Neuronal stem cell (in vitro differentiated cells): Measurements from ENCODE around the gene CALHM6. TPM values are rescaled to one million over a fixed set of nuclear protein-coding genes. Genes with fewer than 3 reads are reported as not detected.

Source experiments
- DNase-seq: peaks from one replicate; pipeline ENCODE4 v3.0.0-alpha.2; 2013; ENCODE audit warnings: low spot score
- H2AFZ ChIP-seq: one replicate; pipeline ENCODE4 v1.6.1; 2013; ENCODE audit warnings: mild to moderate bottlenecking, low read length, inconsistent platforms
- H2AK5ac ChIP-seq: 2 replicates; pipeline ENCODE4 v1.6.1; 2013; ENCODE audit warnings: low read depth, mild to moderate bottlenecking, inconsistent platforms, low read length, moderate library complexity, mixed read lengths
- H2BK120ac ChIP-seq: 2 replicates; pipeline ENCODE4 v1.6.1; 2013; ENCODE audit warnings: low read depth, mild to moderate bottlenecking, inconsistent platforms, low read length, moderate library complexity, mixed read lengths
- H2BK12ac ChIP-seq: one replicate; pipeline ENCODE4 v1.6.1; 2013; ENCODE audit warnings: low read length, inconsistent platforms
- H2BK15ac ChIP-seq: 2 replicates; pipeline ENCODE4 v1.6.1; 2013; ENCODE audit warnings: mild to moderate bottlenecking, low read length, inconsistent platforms, mixed read lengths
- H2BK5ac ChIP-seq: one replicate; pipeline ENCODE4 v1.6.1; 2013; ENCODE audit warnings: inconsistent platforms, mild to moderate bottlenecking, low read length, moderate library complexity
- H3K14ac ChIP-seq: one replicate; pipeline ENCODE4 v1.6.1; 2013; ENCODE audit warnings: low read length, inconsistent platforms
- H3K18ac ChIP-seq: 2 replicates; pipeline ENCODE4 v1.6.1; 2013; ENCODE audit warnings: low read length, inconsistent platforms
- H3K23ac ChIP-seq: 2 replicates; pipeline ENCODE4 v1.6.1; 2013; ENCODE audit warnings: low read depth, mild to moderate bottlenecking, mixed read lengths, low read length, inconsistent platforms; ENCODE audit not compliant: poor library complexity
- H3K27ac ChIP-seq: replicated peaks from 3 replicates; pipeline ENCODE4 v1.5.1; 2013; ENCODE audit warnings: low read length, inconsistent platforms
- H3K27me3 ChIP-seq, 3 experiments: 2 replicates each; pipeline ENCODE4 v1.6.1; 2013; ENCODE audit warnings: low read length in 3 of 3, mild to moderate bottlenecking in 2 of 3, inconsistent platforms in 1 of 3, low read depth in 1 of 3, mixed read lengths in 1 of 3, moderate library complexity in 1 of 3; ENCODE audit not compliant: control insufficient read depth in 3 of 3, insufficient read depth in 3 of 3
- H3K36me3 ChIP-seq, 2 donors: replicated peaks in 1 of 2; 2 replicates each; pipeline ENCODE4 v1.6.1; 2013; ENCODE audit warnings: low read length in 2 of 2; ENCODE audit not compliant: control insufficient read depth in 2 of 2, insufficient read depth in 2 of 2
- H3K4ac ChIP-seq: 2 replicates; pipeline ENCODE4 v1.6.1; 2013; ENCODE audit warnings: inconsistent platforms, mild to moderate bottlenecking, low read length, moderate library complexity
- H3K4me1 ChIP-seq, 2 donors: 1 replicate in 1 of 2; 2 replicates in 1 of 2; pipeline ENCODE4 v1.6.1; 2013; ENCODE audit warnings: low read length in 2 of 2, low read depth in 1 of 2; ENCODE audit not compliant: control insufficient read depth in 2 of 2, insufficient read depth in 1 of 2
- H3K4me2 ChIP-seq: one replicate; pipeline ENCODE4 v1.6.1; 2013; ENCODE audit warnings: mild to moderate bottlenecking, low read length, inconsistent platforms; ENCODE audit not compliant: insufficient read depth, poor library complexity, severe bottlenecking
- H3K4me3 ChIP-seq, 2 donors: 2 replicates each; pipeline ENCODE4 v1.5.1; 2013; ENCODE audit warnings: low read length in 2 of 2, mild to moderate bottlenecking in 2 of 2, inconsistent platforms in 1 of 2, moderate library complexity in 1 of 2
- H3K79me1 ChIP-seq: one replicate; pipeline ENCODE4 v1.6.1; 2013; ENCODE audit warnings: low read depth, mild to moderate bottlenecking, inconsistent platforms, low read length, moderate library complexity
- H3K9ac ChIP-seq: one replicate; pipeline ENCODE4 v1.6.1; 2013; ENCODE audit warnings: mild to moderate bottlenecking, low read depth, low read length, inconsistent platforms; ENCODE audit not compliant: poor library complexity
- H3K9me3 ChIP-seq, 2 donors: replicated peaks in 1 of 2; 2 replicates each; pipeline versions ENCODE3 to v1.6.1; 2013; ENCODE audit warnings: low read length in 2 of 2, mild to moderate bottlenecking in 2 of 2, inconsistent platforms in 1 of 2, low read depth in 1 of 2, mixed read lengths in 1 of 2, moderate library complexity in 1 of 2; ENCODE audit not compliant: control insufficient read depth in 2 of 2, insufficient read depth in 1 of 2
- H4K8ac ChIP-seq: one replicate; pipeline ENCODE4 v1.6.1; 2013; ENCODE audit warnings: low read depth, mild to moderate bottlenecking, inconsistent platforms, low read length, moderate library complexity
- H4K91ac ChIP-seq: one replicate; pipeline ENCODE4 v1.6.1; 2013; ENCODE audit warnings: low read length, low read depth, mild to moderate bottlenecking, inconsistent platforms; ENCODE audit not compliant: poor library complexity
- WGBS, 2 donors: extraction: QIAGEN DNeasy Blood & Tissue Kit; methylation state at CpG; one replicate each; pipeline ENCODE4 v1.1.7; 2013; ENCODE audit warnings: missing lambda C conversion rate in 2 of 2, mixed read lengths in 1 of 2; ENCODE audit not compliant: insufficient read length in 2 of 2, insufficient replicate concordance in 1 of 2; ENCODE audit errors: extremely low coverage in 2 of 2; 5-methylcytosine and 5-hydroxymethylcytosine counted together
- polyA plus RNA-seq, 2 experiments: library from polyadenylated mRNA; stranded (reverse); fragments of 200-250 nt; gene quantifications; one replicate each; pipeline ENCODE4 v1.2.3, GENCODE V29; 2013

Gene CALHM6
- polyA plus RNA-seq (2013, experiment 1 of 2), result 0.46 TPM
- 0.61 TPM for polyA plus RNA-seq (2013, experiment 2 of 2)

DNA sequence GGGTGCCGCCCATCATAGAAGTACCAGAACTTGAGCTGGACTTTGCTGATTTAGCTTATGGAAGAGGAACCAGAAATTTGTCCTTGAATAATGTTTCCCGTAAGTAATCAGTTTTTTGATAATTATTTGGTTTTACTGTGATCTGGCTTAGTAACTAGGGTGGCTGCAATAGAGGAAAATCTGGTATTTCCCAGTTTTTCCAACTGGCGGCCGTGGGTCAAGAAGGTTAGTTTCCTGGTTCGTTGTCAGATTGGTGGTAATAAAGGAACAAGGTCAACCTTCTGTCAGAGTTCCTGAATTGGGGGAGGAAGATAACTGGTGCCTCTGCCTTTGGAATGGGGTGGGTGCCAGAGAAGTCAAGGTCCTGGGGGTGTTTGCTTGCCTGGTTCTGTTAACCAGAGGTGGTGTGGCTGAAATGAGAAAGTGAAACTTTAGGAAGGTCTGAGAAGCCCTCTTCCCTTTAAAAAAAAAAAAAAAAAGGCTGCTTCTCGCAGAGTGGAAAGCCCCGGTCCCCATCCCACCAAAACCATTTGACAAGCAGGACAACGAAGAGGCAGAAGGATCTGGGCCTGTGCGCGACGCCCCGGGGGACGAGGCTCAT, at the start of gene CALHM6:
Gene CALHM6, plus strand, starts transcription at position 45 of the 601 bp plus-strand sequence. Its CDS starts 555 bp downstream, at position 600.
- Histone ChIP-seq H2AK5ac (no peak within 1 kb of the TSS), H3K4me1 (peaks cover 0 to 2% of the 10 kb centered on the region in 2 donors), H4K8ac (peak within 1 kb of the TSS; percentile 93), H2BK15ac (peak within 1 kb of the TSS; percentile 33), H3K27ac (no peak within 1 kb of the TSS), H2BK5ac (no peak within 1 kb of the TSS), H3K9me3 (no peaks in the 10 kb centered on the region), H4K91ac (no peak within 1 kb of the TSS), H2BK120ac (no peak within 1 kb of the TSS), H3K36me3 (no peaks in the 10 kb centered on the region), H3K4ac (peak within 1 kb of the TSS; percentile 81), H3K9ac (peak within 1 kb of the TSS; percentile 82), H3K14ac (peak within 1 kb of the TSS; percentile 33), H3K27me3 (peaks cover 0 to 26% (median 0%) of the 10 kb centered on the region in 3 experiments), H3K18ac (peak within 1 kb of the TSS; percentile 87), H3K23ac (peak within 1 kb of the TSS; percentile 95), H2AFZ (no peak within 1 kb of the TSS), H3K79me1 (no peaks in the 10 kb centered on the region), H2BK12ac (peak within 1 kb of the TSS; percentile 98), H3K4me3 (peak within 1 kb of the TSS in 1 of 2 donors; percentile 76), H3K4me2 (peak within 1 kb of the TSS; percentile 74)
- no peak for DNase-seq
- no CpG with 5 or more reads among the region's 13 CpGs for WGBS, 2 donors

DNA sequence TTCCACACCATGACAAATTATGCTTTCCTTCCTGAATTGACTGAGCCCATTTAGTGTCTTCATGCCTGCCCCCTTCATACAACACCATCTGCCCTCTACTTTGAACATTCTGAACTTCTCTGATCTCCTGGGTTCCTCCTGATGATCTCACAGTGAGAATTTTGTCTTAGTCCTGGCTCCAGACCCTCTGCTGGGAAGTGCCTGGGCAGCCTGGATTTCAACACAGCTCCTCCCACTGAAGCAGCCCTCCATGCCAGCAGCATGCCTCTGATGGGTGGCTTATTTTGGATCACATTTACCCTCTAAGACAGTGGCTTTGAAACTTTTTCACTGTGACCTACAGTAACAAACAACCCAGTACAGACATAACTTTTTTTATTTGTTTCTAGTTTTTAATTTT, 48.9 kb upstream of the CALHM6 start:
- DNase-seq, result no peak
- Histone ChIP-seq H2BK5ac (no peak overlapping the region), H2AK5ac (no peak overlapping the region)

DNA sequence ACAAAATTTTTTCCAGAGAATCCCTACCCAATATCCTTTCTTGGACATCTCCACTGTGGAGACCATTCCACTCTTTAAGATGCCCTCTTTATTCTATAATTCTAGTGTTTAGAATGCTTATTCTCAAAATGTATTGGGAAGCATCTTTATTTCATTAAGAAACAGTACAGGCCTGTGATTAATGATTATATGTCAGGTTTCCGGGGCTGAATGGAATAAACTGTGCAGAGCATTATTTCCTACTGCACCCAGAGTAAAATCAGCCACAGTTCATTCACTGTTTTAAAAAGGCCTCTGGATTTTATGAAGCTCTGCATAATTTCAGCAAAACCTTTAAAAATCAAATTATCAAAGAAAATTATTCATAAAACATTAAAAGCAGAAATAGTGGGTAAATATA, 47.8 kb upstream of the CALHM6 start:
- H3K18ac ChIP-seq, result no peak overlapping the region
- H3K4me1 ChIP-seq, result peaks cover 3 to 6% of the 10 kb centered on the region in 2 donors
- peaks cover 1% of the 10 kb centered on the region for H3K79me1 ChIP-seq
- peaks cover 0 to 6% of the 10 kb centered on the region in 2 donors for H3K9me3 ChIP-seq
- H3K4me2 ChIP-seq, result no peak overlapping the region
- no peak overlapping the region for H2BK12ac ChIP-seq
- H2BK15ac ChIP-seq, result no peak overlapping the region
- H3K14ac ChIP-seq, result no peak overlapping the region
- no peak overlapping the region for H2BK120ac ChIP-seq
- H3K36me3 ChIP-seq, result peaks cover 3 to 4% of the 10 kb centered on the region in 2 donors
- H4K91ac ChIP-seq, result no peak overlapping the region
- no peak overlapping the region for H3K4me3 ChIP-seq
- H2BK5ac ChIP-seq, result no peak overlapping the region
- H3K27me3 ChIP-seq, result no peaks in the 10 kb centered on the region
- H2AK5ac ChIP-seq, result no peak overlapping the region
- no peak overlapping the region for H3K27ac ChIP-seq
- H3K23ac ChIP-seq, result no peak overlapping the region
- H2AFZ ChIP-seq, result no peak overlapping the region
- no peak overlapping the region for H3K9ac ChIP-seq
- no CpG with 5 or more reads among the region's 1 CpG for WGBS, 2 donors
- DNase-seq, result no peak
- no peak overlapping the region for H3K4ac ChIP-seq
- H4K8ac ChIP-seq, result no peak overlapping the region

More for the DNA sequence above, 48.9 kb upstream of the CALHM6 start:
- Histone ChIP-seq H2BK15ac (no peak overlapping the region), H4K91ac (no peak overlapping the region), H3K79me1 (peaks cover 1% of the 10 kb centered on the region), H4K8ac (no peak overlapping the region), H3K23ac (no peak overlapping the region), H2AFZ (no peak overlapping the region), H3K27me3 (no peaks in the 10 kb centered on the region), H3K14ac (no peak overlapping the region), H3K9me3 (peaks cover 0 to 4% of the 10 kb centered on the region in 2 donors), H3K4ac (no peak overlapping the region), H2BK120ac (no peak overlapping the region), H2BK12ac (no peak overlapping the region), H3K27ac (no peak overlapping the region), H3K4me3 (no peak overlapping the region), H3K9ac (no peak overlapping the region), H3K4me2 (no peak overlapping the region), H3K4me1 (peaks cover 3 to 6% of the 10 kb centered on the region in 2 donors), H3K36me3 (peaks cover 3 to 4% of the 10 kb centered on the region in 2 donors), H3K18ac (no peak overlapping the region)

DNA sequence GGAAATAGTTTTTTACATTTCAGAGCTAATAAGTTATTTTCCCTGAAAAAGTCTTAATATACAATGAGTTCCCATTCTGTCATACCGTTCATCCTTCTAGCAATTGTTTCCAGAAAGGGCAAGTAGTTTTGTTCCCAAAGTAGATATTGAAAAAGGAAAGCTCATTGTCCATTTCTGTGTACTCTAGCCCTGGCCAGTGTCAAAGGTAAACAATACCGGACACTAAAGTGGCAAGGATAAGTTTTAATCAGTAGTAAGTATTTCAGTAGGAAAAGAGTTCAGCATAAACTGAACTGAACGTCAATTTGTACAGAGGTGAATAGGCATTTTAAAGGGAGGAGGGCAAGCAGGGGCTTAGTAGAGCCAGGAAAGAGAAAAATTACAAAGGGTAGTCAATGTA, 43.5 kb upstream of the CALHM6 start:
- H3K9ac ChIP-seq, result no peak overlapping the region
- no peak overlapping the region for H3K4ac ChIP-seq
- H2AK5ac ChIP-seq, result no peak overlapping the region
- H3K79me1 ChIP-seq, result peaks cover 1% of the 10 kb centered on the region
- peaks cover 0 to 12% of the 10 kb centered on the region in 2 donors for H3K9me3 ChIP-seq
- no peak overlapping the region for H3K4me2 ChIP-seq
- H2BK5ac ChIP-seq, result no peak overlapping the region
- H2AFZ ChIP-seq, result no peak overlapping the region
- no peak overlapping the region for H2BK15ac ChIP-seq
- no CpG with 5 or more reads among the region's 3 CpGs for WGBS, 2 donors
- H3K23ac ChIP-seq, result no peak overlapping the region
- DNase-seq, result no peak
- H3K4me1 ChIP-seq, result peaks cover 0 to 3% of the 10 kb centered on the region in 2 donors
- H4K91ac ChIP-seq, result no peak overlapping the region
- H3K27me3 ChIP-seq, result no peaks in the 10 kb centered on the region
- H3K36me3 ChIP-seq, result no peaks in the 10 kb centered on the region
- no peak overlapping the region for H3K4me3 ChIP-seq
- H3K14ac ChIP-seq, result no peak overlapping the region
- no peak overlapping the region for H2BK12ac ChIP-seq
- no peak overlapping the region for H3K18ac ChIP-seq
- no peak overlapping the region for H2BK120ac ChIP-seq
- no peak overlapping the region for H4K8ac ChIP-seq
- no peak overlapping the region for H3K27ac ChIP-seq
